ENCODE results near the gene KCNAB1. TPM values are rescaled to one million over a fixed set of nuclear protein-coding genes. Genes with fewer than 3 reads are reported as not detected.

Gene KCNAB1
- total RNA-seq, 2 experiments from 2014 or later: not detected

DNA sequence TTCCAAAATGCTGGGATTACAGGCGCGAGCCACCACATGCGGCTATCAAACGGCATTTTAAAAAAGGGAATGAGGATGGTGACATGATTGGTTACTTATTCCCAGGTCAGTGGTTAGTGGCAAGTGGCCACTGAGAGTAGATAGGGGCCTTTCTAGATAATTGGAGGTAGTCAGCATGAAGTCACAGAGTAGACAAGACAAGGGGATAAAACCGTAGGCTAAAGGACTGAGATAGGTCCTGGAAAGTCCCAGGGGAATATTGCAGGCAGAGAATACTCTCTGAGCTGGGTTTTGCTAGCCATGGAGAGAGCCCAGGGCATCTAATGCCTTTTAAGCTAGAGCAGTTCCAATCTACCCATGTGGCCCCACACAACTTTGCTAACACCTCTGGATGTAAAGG lies 52.2 kb downstream of the KCNAB1 start:
- CTCF ChIA-PET (ENCODE audit: unreplicated experiment): no interaction called here
- no peak overlapping the region for H3K4me2 ChIP-seq (ENCODE audit: low read length)
- intact Hi-C loops (cut with micrococcal nuclease; ENCODE audit: unreplicated experiment): no loop called here
- no peak overlapping the region for H3K4me3 ChIP-seq (ENCODE audit: low read depth, low read length, poor library complexity, severe bottlenecking)
- H4K20me1 ChIP-seq (ENCODE audit: insufficient read depth, low read length): no peaks in the 10 kb centered on the region
- no peaks in the 10 kb centered on the region for H3K4me1 ChIP-seq (ENCODE audit: insufficient read depth, low read length, poor library complexity, severe bottlenecking)
- POLR2A ChIA-PET: interaction anchor here (0.7 kb wide), 1 partner anchor 43 kb away, joined by 3 read pairs; no protein-coding TSS in a partner anchor
- no TSS peak for BruUV-seq (replicated peaks)
- no peak for TF ChIP-seq CTCF (conservative IDR thresholded peaks at IDR 0.05; ENCODE audit: low read length)
- no peak for TF ChIP-seq EZH2phosphoT487 (IDR thresholded peaks at IDR 0.05; ENCODE audit: borderline replicate concordance, low read depth, low read length)
- DNase-seq (ENCODE audit: low spot score): no peak
- no peak overlapping the region for H2AFZ ChIP-seq (ENCODE audit: low read length)
- H3K79me2 ChIP-seq (ENCODE audit: insufficient read depth, low read depth, low read length): no peaks in the 10 kb centered on the region
- H3K36me3 ChIP-seq (ENCODE audit: insufficient read depth, low read length): no peaks in the 10 kb centered on the region
- H3K9me3 ChIP-seq (ENCODE audit: low read length): no peaks in the 10 kb centered on the region
- no peaks in the 10 kb centered on the region for H3K9me2 ChIP-seq (ENCODE audit: insufficient read depth, low read length)
- no peak overlapping the region for H3K27ac ChIP-seq (ENCODE audit: low read depth, low read length, poor library complexity, severe bottlenecking)

GRCh38 chr3:156174229-156174847 lies 54.0 kb downstream of the KCNAB1 start:
- no peak overlapping the region for H3K4me2 ChIP-seq (ENCODE audit: low read length)
- intact Hi-C loops (cut with micrococcal nuclease; ENCODE audit: unreplicated experiment): no loop called here
- BruUV-seq (replicated peaks): no TSS peak

More at GRCh38 chr3:156174229-156174847, 54.0 kb downstream of the KCNAB1 start:
- Histone ChIP-seq H3K4me3 (ENCODE audit: low read depth, low read length, poor library complexity, severe bottlenecking) (no peak overlapping the region), H3K4me1 (ENCODE audit: insufficient read depth, low read length, poor library complexity, severe bottlenecking) (no peaks in the 10 kb centered on the region), H2AFZ (ENCODE audit: low read length) (no peak overlapping the region), H3K27ac (ENCODE audit: low read depth, low read length, poor library complexity, severe bottlenecking) (no peak overlapping the region), H4K20me1 (ENCODE audit: insufficient read depth, low read length) (no peaks in the 10 kb centered on the region), H3K9me3 (ENCODE audit: low read length) (no peaks in the 10 kb centered on the region), H3K36me3 (ENCODE audit: insufficient read depth, low read length) (no peaks in the 10 kb centered on the region), H3K9me2 (ENCODE audit: insufficient read depth, low read length) (no peaks in the 10 kb centered on the region), H3K79me2 (ENCODE audit: insufficient read depth, low read depth, low read length) (no peaks in the 10 kb centered on the region)
- DNase-seq (ENCODE audit: low spot score): no peak
- ChIA-PET POLR2A (interaction anchor here (0.5 to 0.7 kb wide), 2 partner anchors 47 to 698 kb away, joined by 3 read pairs; no protein-coding TSS in a partner anchor), CTCF (ENCODE audit: unreplicated experiment) (no interaction called here)
- no peak for TF ChIP-seq EZH2phosphoT487 (IDR thresholded peaks at IDR 0.05; ENCODE audit: borderline replicate concordance, low read depth, low read length)
- no peak for TF ChIP-seq CTCF (conservative IDR thresholded peaks at IDR 0.05; ENCODE audit: low read length)

Measured in OCI-LY7 (cell line).